HG02678 (cell line): ENCODE results near the gene ADCY9.
"Not testable (repeated sequence)": the region's sequence is repeated elsewhere in the genome, so short reads cannot be mapped to it uniquely, and the experiment has no call there.

ENCODE experiments used
- ATAC-seq: cut with Tn5 transposase; IDR thresholded peaks from one replicate; pipeline ENCODE4 v1.9.1; 2021; ENCODE audit warnings: mild to moderate bottlenecking, moderate library complexity; ENCODE audit not compliant: unreplicated experiment

ADCY9 gene

GRCh38 chr16:3954411-3954921, 161.8 kb downstream of the ADCY9 start:
- ATAC-seq = no peak

- ATAC-seq = no peak
Observed at GRCh38 chr16:3953728-3954410, 162.4 kb downstream of the ADCY9 start.

- ATAC-seq = no peak
Observed at GRCh38 chr16:3952737-3953131, 163.5 kb downstream of the ADCY9 start.

- no peak for ATAC-seq
Observed at GRCh38 chr16:3951861-3952736, 164.1 kb downstream of the ADCY9 start.

GRCh38 chr16:3951380-3951779, 164.9 kb downstream of the ADCY9 start:
- not testable (repeated sequence) for ATAC-seq

GRCh38 chr16:3950343-3951193, 165.7 kb downstream of the ADCY9 start:
- no peak for ATAC-seq

- ATAC-seq = no peak
Observed at GRCh38 chr16:3949946-3950342, 166.3 kb downstream of the ADCY9 start.

- no peak for ATAC-seq
Observed at GRCh38 chr16:3949287-3949686, 167.0 kb downstream of the ADCY9 start.

GRCh38 chr16:3948378-3948995, 167.8 kb downstream of the ADCY9 start:
- ATAC-seq = no peak

GRCh38 chr16:3946604-3947180, 169.6 kb downstream of the ADCY9 start:
- ATAC-seq = no peak

- ATAC-seq = no peak
Observed at GRCh38 chr16:3945751-3946603, 170.3 kb downstream of the ADCY9 start.

- ATAC-seq = not testable (repeated sequence)
Observed at GRCh38 chr16:3944457-3944856, 171.8 kb downstream of the ADCY9 start.

GRCh38 chr16:3942146-3942545, 174.1 kb downstream of the ADCY9 start:
- ATAC-seq = not testable (repeated sequence)

GRCh38 chr16:3938843-3939624, 177.2 kb downstream of the ADCY9 start:
- ATAC-seq = no peak

- ATAC-seq = no peak
Observed at GRCh38 chr16:3938471-3938842, 177.8 kb downstream of the ADCY9 start.

- ATAC-seq = no peak
Observed at GRCh38 chr16:3937066-3937875, 179.0 kb downstream of the ADCY9 start.

- ATAC-seq = no peak
Observed at GRCh38 chr16:3935921-3936320, 180.3 kb downstream of the ADCY9 start.
